CD1c-positive myeloid dendritic cell (primary cell): Measurements from ENCODE around the gene MAP2K6.
A peak's percentile ranks its signal among the peaks of the same experiment; 100 is the strongest.

Source experiments
- DNase-seq: peaks from one replicate; pipeline ENCODE4 v3.0.0-alpha.2; 2016; ENCODE audit errors: extremely low spot score

Gene MAP2K6

DNA sequence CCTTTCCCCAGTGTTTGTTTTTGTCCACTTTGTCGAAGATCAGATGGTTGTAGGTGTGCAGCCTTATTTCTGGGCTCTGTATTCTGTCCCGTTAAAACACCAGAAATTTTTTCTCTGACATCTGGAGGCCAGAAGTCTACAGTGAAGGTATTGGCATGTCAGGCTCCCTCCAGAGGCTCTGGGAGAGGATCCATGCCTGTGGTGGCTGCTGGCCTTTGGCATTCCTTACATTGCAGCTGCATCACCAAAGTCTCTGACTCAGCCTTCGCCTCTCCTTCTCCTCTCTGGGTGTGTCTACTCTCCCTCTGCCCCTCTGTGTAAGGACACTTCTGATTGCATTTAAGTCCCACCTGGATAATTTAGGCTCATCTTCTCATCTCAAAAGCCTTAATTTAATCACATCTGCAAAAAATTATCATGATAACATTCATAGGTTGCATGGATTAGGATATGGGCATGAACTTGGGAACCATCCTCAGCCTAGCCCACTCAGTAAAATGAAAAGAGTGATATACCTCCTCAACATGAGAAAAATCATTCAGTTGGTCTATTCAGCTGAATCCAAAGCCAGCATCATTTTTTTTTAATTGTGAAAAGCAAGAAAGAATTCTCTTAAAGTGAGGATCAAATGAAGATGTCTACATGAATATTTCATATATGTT, 78.0 kb downstream of the MAP2K6 start:
- DNase-seq: no peak

DNA sequence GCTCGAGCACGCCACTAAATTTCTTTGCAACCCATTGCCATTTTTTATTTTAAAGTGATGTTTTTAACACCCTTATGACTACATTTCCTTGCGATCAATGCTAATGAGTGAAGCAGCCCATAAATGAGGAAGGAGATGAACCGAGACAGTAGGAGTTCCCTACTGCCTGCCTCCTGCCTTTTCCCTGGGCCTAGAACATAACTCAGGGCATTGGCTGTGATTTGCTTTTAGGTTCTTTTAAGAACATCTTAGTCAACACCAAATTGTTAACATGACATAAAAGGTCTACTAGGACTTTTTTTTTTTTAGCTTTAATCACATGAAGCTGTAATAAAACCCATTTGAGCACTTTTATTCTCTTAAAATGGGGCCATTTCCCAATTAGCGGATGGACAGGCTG, 81.3 kb downstream of the MAP2K6 start:
- DNase-seq: no peak

DNA sequence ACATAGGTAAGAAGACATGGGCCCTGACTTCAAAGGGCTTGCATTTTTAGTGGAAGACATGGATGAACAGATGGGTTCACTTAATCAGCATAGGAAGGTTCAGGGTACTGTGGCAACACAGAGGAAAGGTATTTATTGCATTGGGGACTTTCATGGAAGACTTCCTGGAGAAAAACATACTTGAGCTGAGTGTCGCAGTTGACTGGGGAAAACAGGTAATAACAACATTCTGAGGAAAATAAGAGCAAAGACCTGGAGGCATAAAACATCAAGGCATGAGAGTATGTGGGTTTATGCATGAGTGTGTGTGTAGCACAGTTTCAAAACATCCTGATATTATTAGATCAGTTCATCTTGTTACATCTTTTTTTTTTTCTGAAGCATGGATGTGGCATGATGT, 82.7 kb downstream of the MAP2K6 start:
- no peak for DNase-seq

DNA sequence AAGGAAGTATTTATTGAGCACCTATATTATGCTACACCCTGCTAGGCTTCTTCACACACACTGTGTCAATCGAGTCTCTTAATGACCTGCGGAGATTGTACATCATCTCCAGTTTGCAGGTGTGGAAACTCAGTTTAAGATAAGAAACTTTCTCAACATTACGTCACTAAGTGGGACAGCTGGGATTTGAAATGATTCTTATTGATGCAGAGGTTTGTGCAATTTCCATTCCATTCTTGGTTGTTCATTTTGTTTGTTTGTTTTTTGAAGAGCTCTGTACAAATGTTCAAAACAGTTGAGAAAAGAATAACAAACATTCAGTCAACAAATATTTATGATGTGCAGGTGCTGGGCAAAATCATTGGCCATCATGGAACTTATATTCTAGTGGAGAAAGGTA, 84.8 kb downstream of the MAP2K6 start:
- DNase-seq: no peak

DNA sequence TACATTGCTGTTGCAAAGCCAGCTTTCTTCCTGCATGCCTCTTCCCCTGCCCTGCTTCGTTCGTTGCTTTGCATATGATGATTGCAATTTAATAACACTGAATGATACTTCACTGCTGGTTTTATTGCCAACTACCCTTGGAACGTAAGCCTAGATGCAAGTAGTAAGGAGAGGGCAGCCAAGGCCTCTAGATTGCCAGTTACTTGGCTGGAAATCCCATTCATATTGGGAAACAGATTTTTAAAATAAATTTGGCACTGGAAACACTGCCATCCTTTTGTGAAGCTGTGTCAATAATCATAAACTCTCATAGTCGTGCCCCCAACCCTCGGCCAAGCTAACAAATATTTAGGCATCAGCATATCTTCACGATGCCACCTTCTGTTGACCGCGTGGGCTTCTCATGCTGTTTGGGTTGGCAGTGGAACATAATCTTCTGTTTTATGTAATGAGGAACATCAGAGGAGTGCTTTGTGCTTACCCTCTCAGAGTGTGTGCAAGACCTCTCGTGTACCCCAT, 86.5 kb downstream of the MAP2K6 start:
- DNase-seq: no peak

DNA sequence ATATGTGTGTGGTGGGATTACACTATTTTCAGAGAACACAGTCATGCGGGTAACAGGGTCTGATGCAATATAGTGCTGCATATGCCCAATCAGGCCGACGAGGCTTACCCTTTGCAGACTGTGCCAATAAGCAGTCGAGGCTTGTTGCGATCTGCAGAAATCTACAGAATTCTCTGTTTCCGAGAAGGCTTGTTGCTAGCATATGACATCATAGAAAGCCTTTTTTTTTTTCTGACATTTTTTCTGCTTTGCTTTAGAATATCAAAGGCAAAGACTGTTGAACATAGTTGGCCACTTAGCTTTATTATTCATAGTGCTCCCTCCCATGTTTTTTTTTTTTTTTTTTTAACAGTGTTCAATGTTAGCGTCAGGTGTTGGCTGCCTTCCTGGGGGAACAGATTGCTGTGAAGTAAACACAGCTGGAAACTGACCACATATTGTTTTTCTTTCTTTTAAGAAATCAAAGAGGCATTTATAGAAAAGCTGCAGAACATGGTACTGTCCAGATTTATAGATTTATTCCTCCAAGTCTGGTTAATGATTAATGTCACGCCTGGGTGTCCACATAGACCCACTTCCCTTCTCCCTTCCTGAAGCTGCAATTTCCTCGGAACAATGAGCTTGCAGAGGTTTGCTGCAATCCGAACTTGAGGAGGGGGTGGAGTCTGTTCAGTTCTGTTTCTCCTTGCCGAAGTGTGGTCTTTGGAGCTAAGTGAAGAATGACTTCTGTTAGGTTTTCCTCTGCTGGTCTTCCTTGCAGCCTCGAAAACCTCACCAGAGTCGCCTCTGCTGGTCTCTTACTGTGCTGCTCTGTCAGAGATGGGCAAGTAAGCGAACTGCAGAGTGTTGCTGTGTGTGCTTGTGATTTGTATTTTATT, 87.3 kb downstream of the MAP2K6 start:
- DNase-seq: peak; percentile 83

DNA sequence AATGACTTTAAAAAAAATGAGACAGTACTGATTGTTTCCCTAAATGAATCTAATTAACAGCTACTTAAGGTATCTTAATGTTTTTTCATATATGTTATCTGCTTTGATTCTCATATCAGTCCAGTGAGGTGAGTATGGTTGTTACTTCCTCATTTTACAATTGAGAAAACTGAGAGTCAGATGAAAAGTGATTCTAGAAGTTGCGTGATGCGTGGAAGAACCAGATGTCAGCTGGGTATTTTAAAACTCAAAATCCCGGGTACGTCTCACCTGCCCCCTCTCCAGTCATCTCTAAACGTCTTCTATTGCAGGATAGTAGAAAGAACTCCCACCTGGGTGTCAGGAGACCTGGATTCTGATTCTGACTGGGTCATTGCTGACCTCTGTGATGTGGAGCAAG, 89.2 kb downstream of the MAP2K6 start:
- DNase-seq: peak; percentile 50

DNA sequence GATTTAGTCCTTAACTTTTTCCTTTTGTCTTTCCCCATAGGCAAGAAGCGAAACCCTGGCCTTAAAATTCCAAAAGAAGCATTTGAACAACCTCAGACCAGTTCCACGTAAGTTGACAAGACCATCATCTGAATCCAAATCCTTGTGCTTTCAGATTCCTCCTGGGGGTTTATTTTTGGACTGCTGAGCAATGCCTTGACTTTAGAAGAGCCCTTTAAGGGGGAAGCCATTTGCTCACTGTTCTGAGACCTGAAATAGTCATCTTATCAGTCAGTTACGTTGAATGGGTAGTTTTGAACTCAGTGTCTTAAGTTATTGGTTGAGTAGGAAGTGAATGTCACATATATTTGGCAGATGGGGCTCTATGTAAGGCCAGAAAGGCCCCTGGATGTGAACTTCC, 91.2 kb downstream of the MAP2K6 start:
- no peak for DNase-seq

DNA sequence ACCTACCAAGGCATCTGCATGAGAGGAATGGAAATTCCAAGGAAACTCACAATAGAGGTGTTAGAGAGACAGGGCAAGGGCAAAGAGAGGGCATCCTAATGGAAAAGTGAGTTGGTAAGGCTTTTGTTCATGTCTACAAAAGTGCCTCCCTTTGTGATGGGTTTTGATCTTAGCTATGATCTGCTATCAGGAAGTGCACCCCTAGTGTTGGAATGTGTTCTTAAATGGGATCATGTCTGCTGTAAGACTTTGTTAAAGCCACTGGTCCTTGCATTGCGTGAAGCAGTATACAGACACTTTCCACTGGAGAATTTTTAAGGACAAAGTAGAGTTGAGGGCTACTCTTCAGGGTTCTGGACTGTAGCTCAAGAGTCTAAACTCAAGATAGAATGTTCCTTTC, 92.0 kb downstream of the MAP2K6 start:
- DNase-seq: peak; percentile 12

DNA sequence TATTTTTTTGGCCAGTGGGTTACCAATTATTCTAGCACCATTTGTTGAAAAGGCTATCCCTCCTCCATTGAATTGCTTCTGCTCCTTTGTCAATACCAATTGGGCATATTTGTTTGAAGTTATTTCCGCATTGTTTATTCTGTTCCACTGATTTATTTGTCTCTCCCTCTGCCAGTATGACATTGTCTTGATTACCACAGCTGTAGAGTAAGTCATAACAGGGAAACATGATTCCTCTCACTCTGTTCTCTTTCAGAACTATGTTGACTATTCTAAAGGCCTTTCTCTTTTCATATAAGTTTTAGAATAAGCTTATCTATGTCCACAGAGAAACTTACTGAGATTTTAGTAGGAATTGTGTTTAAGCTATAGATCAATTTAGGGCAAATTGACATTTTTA, 94.3 kb downstream of the MAP2K6 start:
- DNase-seq: no peak

DNA sequence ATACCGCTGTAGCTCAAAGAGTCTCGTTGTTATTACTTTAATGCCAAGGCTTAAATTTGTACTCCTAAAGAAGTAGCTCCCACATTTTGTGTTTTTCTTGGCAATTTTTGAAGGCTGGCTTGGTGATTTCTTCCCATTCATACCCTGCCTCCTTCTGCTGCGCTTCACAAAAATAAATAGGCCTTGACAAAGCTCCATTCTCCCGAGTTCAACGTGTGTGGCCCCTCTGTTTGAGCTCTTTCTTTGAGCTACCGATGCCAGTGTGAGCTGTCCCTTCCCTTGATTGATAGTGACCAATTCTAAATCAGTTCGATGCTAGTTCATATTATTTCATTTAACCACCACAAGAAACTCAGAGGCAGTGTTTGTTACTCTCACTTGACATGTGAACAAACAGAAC, 96.8 kb downstream of the MAP2K6 start:
- no peak for DNase-seq

DNA sequence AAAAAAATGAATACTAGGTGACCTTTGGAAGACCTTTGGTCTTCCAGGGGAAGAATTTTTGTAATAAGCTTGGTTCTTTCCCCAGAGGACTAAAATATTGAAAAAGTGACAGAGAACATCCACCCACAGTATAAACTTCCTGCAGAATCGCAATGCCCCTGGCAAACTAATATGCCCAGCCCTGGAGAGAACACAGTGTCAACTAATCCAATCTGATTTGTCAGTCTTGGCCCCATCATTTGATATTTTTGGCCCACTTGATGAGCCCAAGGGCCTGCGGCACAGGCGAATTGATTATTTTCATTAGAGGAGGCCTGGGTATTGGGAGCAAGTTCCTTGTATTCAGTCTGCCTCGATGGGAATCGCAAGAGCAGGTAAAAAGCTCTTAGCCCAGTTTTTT, 98.4 kb downstream of the MAP2K6 start:
- DNase-seq: no peak

DNA sequence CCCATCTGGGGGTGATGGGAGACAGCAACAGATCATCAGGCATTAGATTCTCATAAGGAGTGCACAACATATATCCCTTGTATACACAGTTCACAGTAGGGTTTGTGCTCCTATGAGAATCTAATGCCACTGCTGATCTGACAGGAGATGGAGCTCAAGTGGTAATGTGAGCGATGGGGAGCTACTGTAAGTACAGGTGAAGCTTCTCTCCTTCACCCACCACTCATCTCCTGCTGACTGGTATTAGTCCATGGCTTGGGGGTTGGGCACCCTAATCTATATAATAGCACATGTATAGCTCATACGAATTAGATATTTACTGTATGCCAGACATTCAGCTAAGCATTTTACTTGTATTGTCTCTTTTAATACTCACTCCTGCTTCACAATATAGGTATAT, 101.7 kb downstream of the MAP2K6 start:
- DNase-seq: no peak

DNA sequence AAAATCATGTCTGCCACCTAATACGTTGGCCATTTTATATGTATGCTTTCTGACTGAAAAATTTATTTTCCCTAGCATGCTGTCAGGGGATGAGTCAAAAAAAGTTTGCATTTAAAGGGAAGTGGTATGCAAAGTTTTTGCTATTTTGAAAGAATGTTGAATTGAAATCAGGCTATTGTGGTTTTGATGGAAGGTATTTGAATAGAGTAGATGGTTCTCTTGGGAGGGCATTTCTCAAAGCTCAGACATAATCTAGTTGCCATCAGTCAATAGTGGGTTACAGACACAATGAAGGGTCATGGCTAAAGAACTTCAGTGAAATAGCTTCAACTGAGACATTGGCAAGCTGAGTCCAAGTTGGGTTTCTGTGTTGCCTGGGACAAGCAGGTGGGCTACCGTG, 102.4 kb downstream of the MAP2K6 start:
- DNase-seq: peak; percentile 10

DNA sequence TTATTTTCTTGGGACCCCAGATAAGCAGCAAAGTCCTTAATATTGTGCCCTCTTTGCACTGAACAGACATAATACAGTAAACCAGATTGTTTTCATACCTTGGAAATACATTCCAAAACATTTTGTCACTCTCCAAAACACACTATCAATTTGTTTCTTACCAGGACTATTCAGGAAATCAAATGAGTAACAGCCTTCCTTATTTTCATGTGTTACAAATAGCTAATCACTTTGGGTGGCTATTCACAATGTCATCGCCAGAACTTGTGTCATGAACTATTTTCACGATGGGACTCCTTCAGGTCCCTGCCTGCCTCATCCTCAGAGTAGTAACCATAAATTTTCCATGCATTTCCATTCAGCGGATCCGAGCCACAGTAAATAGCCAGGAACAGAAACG, 104.5 kb downstream of the MAP2K6 start:
- no peak for DNase-seq

DNA sequence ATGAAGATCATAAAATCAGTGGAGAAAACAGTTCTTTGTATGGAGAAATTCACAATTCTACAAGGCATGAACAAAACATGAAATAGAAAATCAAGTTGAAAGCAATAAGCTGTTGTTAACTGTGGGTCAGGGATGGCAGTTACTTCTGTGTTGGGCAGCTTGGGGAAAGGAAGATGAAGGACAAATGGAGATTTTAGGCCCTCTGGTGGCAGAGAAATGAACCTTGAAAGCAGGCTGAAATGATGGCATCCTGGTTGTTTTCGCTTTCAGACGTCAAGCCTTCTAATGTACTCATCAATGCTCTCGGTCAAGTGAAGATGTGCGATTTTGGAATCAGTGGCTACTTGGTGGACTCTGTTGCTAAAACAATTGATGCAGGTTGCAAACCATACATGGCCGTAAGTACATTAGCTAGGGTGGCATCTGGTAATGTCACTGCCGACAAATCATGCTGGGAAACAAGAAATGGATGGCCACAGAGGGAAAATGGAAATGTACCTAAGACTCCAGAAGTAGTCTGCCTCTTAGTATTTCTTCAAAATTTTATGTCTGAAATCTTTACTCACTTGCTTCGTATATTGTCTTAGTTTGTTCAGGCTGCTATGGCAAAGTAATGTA, 108.9 kb downstream of the MAP2K6 start:
- peak; percentile 44 for DNase-seq

DNA sequence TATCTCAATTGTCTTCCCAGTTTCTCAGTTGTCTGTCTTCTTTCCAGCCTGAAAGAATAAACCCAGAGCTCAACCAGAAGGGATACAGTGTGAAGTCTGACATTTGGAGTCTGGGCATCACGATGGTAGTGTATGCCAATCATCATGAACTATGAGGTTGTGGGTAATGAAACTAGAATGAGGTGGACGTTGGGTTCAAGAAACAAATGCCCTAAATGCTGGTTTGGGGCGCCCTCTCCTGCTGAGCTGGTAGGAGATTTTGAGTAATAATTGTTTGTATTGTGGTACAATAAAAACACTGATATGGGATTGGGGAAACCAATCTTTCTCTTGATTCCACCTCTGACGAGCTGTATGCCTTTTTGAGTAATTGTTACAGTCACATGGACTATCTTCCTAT, 110.4 kb downstream of the MAP2K6 start:
- no peak for DNase-seq

DNA sequence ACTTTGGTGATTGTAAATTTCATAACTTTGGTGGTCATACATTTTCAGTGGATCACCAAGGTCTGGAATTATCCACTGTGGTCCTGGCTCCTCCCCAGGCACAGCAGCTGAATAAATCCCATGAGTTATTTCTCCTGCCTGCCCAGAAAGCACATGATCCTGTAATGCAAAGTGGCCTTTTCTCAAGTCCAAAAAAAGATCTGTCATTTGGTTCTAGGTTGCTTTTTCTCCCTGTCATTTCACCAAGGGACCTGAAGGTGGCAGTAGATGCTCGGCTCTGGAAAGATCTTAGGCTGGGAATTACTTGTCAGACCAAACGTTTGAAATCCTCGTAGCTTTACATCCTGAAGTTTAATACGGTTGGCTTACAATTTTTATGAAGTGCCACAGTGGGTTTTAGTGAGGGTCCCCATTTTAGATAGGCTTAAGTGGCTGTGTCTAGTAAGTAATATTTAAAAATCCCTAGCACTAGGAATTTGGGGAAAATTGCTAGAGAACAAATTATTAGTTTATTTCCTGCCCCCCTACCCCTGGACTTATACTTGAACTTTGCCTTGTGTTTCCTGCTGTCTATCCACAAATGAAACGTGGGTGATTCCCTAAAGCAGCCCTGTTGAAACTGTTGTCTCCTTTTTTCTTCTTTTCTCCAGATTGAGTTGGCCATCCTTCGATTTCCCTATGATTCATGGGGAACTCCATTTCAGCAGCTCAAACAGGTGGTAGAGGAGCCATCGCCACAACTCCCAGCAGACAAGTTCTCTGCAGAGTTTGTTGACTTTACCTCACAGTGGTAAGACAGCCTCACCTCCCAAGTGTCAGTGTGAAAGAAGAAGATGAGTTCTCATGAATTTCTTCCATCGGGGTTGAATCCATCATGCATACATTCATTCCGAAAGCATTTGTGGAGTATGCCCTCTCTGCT, 111.7 kb downstream of the MAP2K6 start:
- DNase-seq: peak; percentile 52

DNA sequence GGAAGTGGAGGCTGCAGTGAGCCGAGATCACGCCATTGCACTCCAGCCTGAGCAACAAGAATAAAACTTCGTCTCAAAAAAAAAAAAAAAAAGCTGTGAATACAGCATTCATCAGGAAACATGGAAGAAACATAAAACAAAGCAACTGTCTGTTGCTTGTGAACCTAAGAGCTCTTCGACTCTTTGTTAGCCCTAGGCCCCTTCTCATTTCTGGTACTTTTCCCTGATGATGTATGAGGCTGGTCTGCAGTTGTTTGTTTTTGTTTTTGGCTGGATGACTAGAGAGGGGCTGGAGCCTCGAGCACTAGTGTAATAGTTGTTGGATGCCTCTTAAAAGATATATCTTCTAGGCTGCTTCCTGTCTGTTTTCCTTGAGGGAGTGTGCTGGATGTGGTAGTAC, 113.5 kb downstream of the MAP2K6 start:
- no peak for DNase-seq

DNA sequence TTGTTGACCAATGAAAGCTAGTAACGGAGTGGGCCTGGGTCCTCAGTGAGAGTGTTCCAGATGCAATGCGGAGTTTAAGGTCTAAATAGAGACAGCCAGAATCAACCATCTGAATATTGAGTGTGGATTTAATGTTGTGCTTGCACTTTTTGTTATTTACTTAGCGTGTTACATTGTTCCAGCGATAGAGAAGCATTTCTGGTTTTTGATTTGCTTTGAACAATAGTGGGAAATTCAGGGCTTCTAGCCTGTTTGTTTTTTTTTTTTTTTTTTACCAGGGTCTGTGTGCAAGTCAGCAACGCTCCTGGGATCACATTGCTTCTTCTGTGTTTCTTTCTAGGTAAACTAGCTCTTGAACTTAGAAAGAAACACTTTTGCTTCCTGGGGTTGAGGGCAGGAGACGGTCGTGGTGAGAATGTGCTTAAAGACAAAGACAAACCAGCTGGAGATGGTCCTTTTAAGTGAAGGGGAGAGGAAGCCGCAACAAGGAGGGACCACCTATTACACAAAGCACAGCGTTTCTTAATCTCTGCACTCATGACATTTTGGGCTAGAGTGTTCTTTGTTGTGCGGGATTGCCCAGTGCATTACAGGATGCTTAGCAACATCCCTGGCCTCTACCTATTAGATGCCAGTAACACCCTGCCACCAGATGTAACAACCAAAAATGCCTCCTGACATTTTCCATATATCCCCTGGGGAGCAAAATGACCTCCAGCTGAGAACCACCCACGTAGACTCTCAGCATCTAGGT, 119.2 kb downstream of the MAP2K6 start:
- DNase-seq: no peak

DNA sequence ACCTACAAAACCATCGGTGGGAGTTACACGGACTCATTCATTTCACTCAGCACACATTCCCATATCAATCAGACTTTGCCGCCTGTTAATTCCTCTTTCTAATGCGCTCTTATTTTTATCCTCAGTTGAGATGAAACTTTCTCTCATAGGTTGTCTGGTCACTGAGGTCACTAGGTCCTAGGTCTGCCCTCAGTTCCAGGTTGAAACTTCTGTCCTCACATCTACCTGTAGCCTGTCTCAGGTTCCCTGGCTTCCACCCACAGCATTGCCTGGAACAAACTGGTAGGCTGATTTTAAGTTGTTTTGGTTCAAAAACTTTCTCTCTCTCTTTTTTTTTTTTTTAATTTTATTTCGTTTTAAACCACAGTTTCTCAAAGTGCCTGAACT, 119.7 kb downstream of the MAP2K6 start:
- no peak for DNase-seq
